Amygdala (tissue), 56 donors: ENCODE data around the gene TBC1D22A.

ENCODE experiments used
- DNase-seq, 56 donors: peaks; one replicate each; lab custom pipeline; 2025; lab: John Stamatoyannopoulos, UW

TBC1D22A gene

GRCh38 chr22:47032956-47033647, 270.7 kb downstream of the TBC1D22A start:
- no peak for DNase-seq

GRCh38 chr22:47033648-47034000, 271.2 kb downstream of the TBC1D22A start:
- DNase-seq, result no peak

DNA sequence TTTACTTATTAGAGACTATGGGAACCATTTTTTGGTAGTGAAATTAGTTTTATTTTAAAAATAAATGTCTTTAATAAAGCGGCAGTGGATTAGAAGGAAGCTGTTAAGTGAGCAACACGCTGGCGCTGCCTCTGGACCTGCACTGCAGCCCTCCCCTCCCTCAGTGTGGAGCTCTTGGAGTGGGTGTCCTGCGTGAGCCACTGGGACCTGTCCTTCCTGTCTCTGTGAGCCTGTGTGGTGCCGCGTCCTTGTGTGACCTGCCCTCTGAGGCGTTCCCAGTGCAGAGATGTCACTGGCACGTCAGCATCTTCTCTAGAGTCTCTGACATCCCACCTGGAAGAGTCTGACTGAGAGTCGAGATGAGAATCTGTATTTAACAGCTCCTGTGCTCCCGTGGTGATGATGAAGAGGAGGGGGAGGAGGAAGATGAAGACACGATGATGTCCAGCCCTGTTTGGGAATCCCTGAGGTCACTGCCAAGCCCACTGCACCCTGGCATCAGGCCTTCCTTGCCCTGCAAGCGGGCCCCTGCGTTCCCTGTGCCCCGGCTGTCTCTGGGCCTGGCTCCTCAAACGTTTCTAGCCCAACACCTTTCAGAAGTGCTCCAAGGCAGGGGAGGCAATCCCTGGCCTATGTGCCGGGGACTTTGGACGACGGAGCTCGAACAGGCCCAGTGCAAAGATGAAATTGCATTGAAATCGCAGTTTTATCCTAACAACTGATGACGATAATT, 271.8 kb downstream of the TBC1D22A start:
- DNase-seq, result no peak

DNA sequence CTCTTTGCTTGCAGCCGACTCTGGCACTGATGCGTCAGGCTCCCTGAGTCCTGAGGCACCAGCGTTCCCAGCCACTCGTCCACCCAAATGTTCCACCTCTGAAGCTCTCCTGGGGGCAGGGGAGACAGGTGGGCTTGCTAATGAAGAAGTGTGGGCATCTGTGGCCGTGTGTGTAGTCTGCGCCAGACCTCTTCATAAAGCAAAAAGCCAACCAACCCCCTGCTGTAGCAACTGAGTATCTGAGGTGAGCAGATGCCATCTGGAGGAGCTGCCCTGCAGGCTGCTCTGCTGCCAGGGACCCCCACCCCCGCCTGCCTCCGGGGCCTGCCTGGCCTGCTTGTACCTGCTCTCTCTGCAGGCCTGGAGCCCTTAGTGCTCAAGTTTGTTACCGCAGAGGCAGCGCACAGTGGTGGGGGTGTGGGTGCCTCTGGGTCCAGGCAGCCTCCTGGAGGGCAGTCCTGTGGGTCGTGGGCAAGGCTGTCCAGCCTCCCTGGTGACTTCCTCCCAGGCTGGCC, 272.5 kb downstream of the TBC1D22A start:
- DNase-seq, result no peak

GRCh38 chr22:47035425-47035881, 273.0 kb downstream of the TBC1D22A start:
- no peak for DNase-seq

GRCh38 chr22:47036352-47036751, 273.9 kb downstream of the TBC1D22A start:
- no peak for DNase-seq

DNA sequence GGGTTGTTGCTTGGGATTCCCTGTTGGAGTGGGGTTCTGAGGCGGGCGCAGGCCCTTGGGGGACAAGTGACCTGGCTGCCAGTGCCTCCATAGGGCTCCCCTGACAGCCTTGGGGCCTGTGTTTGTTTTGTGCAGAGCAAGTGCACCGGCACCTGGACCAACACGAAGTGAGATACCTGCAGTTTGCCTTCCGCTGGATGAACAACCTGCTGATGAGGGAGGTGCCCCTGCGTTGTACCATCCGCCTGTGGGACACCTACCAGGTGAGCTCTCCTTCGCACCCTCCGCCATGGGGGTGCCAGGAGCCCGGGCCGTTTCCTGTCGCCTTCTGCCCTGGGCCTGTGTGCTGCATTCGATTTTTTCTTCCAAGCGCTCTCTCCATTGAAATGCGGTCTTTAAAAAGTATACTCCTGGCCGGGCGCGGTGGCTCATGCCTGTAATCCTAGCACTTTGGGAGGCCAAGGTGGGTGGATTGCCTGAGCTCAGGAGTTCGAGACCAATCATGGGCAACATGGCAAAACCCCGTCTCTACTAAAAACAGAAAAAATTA, 274.6 kb downstream of the TBC1D22A start:
- no peak for DNase-seq

GRCh38 chr22:47038206-47038835, 275.9 kb downstream of the TBC1D22A start:
- no peak for DNase-seq

- DNase-seq, result no peak
These were observed 276.9 kb downstream of the TBC1D22A start for GRCh38 chr22:47039356-47039755.

DNA sequence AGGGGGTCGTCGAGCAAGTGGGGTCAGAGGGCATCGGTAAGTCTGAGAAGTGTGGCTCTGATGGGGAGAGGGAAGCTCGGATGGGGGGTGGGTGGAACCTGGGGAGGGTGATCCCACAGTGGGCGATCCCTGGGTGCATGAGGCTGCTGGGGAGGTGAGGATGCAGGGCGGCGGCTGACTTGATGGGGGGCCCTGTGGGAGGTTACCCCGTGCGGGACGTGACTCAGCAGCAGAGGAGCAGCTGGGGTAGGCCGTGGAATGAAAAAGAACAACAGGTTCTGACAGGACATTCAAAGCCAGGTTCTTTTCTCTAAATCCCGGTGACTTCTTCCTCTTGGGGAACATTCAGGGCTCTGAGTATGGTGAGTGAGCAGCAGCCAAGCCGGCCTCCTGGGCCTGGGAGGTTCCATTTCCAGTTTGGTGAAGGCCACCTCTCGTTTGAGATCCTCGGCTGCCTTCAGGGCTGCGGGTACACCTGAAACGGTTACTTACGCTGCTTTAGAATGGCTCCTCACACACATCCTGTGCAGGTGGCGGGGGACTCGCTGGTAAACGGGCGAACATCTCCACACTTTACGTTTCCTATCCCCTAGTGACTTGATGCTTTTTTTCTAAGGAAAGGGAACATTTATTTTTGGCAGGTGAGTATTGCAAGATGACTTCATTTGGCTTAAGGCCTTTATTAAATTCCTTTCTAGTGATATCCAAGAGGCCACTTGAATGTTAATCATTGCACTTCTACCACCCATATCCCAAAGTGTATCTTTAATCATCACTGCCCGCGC, 278.2 kb downstream of the TBC1D22A start:
- DNase-seq, result no peak

DNA sequence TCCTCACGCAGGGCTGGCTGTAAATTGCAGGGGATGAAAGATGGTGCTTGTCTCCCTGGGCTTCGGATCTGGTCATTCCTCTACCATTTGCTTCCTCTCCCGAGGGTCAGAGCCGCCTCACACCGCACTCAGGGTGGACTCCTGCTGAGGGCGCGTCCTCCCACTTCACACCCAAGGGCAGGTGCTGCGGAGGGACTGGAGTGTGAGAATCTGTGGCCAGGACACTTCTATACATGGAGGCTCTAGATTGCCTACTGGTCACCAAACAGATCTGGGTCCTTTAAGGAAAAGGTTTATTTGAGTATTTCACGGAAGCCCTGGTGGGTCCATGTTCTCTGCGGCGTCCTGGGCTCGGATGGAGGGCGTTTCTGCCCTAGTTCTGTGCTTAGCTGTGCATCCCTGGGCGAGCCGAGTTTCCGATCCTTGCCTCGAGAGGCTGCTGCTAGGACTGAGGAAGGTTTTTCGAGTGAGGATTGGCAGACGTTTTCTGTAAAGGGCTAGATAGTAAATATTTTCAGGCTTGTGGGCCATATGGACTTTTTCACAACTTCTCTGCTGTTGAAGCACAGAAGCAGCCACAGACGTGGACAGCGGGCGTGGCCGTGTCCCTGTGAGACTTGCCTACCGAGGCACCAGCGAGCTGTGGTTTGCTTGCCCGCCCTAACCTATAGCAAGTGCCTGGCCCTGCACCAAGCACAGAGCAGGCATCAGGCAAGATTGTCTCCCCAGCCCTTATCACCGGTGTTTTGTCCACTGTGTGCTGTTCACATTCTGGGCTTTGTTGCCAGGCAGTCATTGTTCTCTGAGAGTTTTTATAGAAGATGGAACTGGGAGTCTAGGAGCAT, 279.0 kb downstream of the TBC1D22A start:
- no peak for DNase-seq

- DNase-seq, result no peak
These were observed 279.8 kb downstream of the TBC1D22A start for GRCh38 chr22:47042116-47042825.

DNA sequence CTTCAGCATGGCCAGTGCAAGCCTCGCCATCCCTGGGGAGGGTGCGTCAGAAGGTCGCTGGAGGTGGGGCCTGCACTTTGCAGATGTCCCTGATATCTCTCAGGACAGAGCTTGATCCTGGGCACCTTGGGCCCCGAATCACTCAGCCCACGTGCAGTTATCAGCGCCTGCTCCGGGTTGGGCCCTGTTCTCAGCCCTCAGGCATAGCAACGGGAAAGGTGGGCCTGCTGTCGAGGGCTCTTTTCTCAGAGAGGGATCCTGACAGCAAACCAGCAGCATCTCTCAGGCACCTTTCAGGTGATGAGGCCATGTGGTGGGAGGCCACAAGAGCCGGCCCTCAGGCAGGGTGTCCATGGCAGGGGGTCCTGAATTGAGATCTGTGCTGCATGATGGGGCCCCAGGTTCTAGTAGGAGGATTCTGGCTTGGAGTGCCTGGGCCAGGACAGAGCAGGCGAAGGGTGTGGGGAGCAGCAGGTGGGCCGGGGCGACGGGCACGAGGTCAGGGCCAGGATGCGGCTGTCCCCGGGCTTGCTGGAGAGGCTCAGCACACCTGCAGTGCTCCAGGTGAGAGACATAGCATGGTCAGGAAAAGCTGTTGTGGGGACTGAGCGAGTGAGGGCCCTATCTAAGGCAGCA, 280.5 kb downstream of the TBC1D22A start:
- no peak for DNase-seq

GRCh38 chr22:47043835-47044721, 281.6 kb downstream of the TBC1D22A start:
- DNase-seq, result no peak

- DNase-seq, result no peak
These were observed 282.5 kb downstream of the TBC1D22A start for GRCh38 chr22:47044722-47045535.

- no peak for DNase-seq
These were observed 283.4 kb downstream of the TBC1D22A start for GRCh38 chr22:47045691-47046410.
